CD4-positive, alpha-beta T cell (primary cell): ENCODE data around the gene AHRR. TPM values are rescaled to one million over a fixed set of nuclear protein-coding genes. Genes with fewer than 3 reads are reported as not detected.

Experiments
- ATAC-seq: fragments of 200-7000 bp; cut with Tn5 transposase; one replicate; pipeline ENCODE4 v1.10.0; 2022; ENCODE audit warnings: mild to moderate bottlenecking; ENCODE audit not compliant: poor library complexity
- CTCF ChIA-PET: fragments of 350-600 bp; sonication (Branson Sonifier 250); formaldehyde crosslinking; loops from one replicate; lab custom pipeline; 2021; ENCODE audit warnings: antibody characterized with exemption, inconsistent platforms; lab: Charles Lee
- POLR2A ChIA-PET: fragments of 350-600 bp; sonication (Branson Sonifier 250); formaldehyde crosslinking; loops from one replicate; lab custom pipeline; 2021; ENCODE audit warnings: antibody characterized with exemption, inconsistent platforms; lab: Charles Lee
- DNase-seq, 14 experiments: peaks; one replicate each; pipeline ENCODE4 v3.0.0-alpha.2; 2013 to 2020; ENCODE audit warnings: mixed read lengths in 2 of 14
- H3K27ac ChIP-seq, 2 donors: one replicate each; pipeline versions ENCODE4 v1.5.1 to v1.7.0; 2013; ENCODE audit warnings: low read length in 2 of 2, low read depth in 1 of 2, mild to moderate bottlenecking in 1 of 2
- H3K27me3 ChIP-seq, 2 experiments: 1 replicate in 1 of 2; 2 replicates in 1 of 2; pipeline versions ENCODE4 v1.6.1 to v1.7.0; 2013; ENCODE audit warnings: low read length in 2 of 2, control low read depth in 1 of 2, mild to moderate bottlenecking in 1 of 2, moderate library complexity in 1 of 2; ENCODE audit not compliant: insufficient read depth in 2 of 2, control insufficient read depth in 1 of 2
- H3K36me3 ChIP-seq: one replicate; pipeline ENCODE4 v1.6.1; 2013; ENCODE audit warnings: low read length, control low read depth; ENCODE audit not compliant: insufficient read depth
- H3K4me1 ChIP-seq: one replicate; pipeline ENCODE4 v1.6.1; 2013; ENCODE audit warnings: low read length, control low read depth; ENCODE audit not compliant: insufficient read depth
- H3K4me3 ChIP-seq: one replicate; pipeline ENCODE4 v1.5.1; 2013; ENCODE audit warnings: mild to moderate bottlenecking, low read length, moderate library complexity
- H3K9me3 ChIP-seq, 2 experiments: 1 replicate in 1 of 2; 2 replicates in 1 of 2; pipeline versions ENCODE4 v1.6.1 to v1.7.0; 2013; ENCODE audit warnings: low read length in 2 of 2, mild to moderate bottlenecking in 2 of 2, control low read depth in 1 of 2, moderate library complexity in 1 of 2; ENCODE audit not compliant: control insufficient read depth in 1 of 2, insufficient read depth in 1 of 2
- H3K27ac Mint-ChIP-seq: one replicate; pipeline ENCODE4 v1.8.0; 2020; ENCODE audit warnings: mixed read lengths
- H3K27me3 Mint-ChIP-seq: one replicate; pipeline ENCODE4 v1.8.0; 2021; ENCODE audit warnings: mixed read lengths
- H3K36me3 Mint-ChIP-seq: one replicate; pipeline ENCODE4 v1.8.0; 2021; ENCODE audit warnings: low read depth, mixed read lengths
- H3K4me1 Mint-ChIP-seq: one replicate; pipeline ENCODE4 v1.8.0; 2021; ENCODE audit warnings: low read depth, mixed read lengths
- H3K4me3 Mint-ChIP-seq: one replicate; pipeline ENCODE4 v1.8.0; 2020; ENCODE audit warnings: mild to moderate bottlenecking, mixed read lengths
- H3K9me3 Mint-ChIP-seq: one replicate; pipeline ENCODE4 v1.8.0; 2020; ENCODE audit warnings: mixed read lengths
- intact Hi-C, 2 experiments: fragments of 100-400 bp; cut with DNase I in 1 of 2; cut with micrococcal nuclease in 1 of 2; formaldehyde crosslinking; loops; one replicate each; pipeline versions ENCODE4 v1.15.1 to v1.9.0; 2023 to 2025; cut with DNase I, micrococcal nuclease
- total RNA-seq, 174 experiments: library from RNA in 2 of 174; stranded (reverse) in 2 of 174; gene quantifications; one replicate each; pipeline ENCODE4 v1.2.3 and lab custom pipeline; 2021 to 2026
- TF ChIP-seq, protein P1 (sequence below): fragments of 200-600 bp; IDR thresholded peaks from one replicate; pipeline ENCODE4 v1.8.0; 2022; ENCODE audit warnings: antibody characterized with exemption, mild to moderate bottlenecking

The AHRR gene
- total RNA-seq, 2 experiments from 2014 or later: 0.45 to 0.63 TPM

- TF ChIP-seq, protein P1, sequence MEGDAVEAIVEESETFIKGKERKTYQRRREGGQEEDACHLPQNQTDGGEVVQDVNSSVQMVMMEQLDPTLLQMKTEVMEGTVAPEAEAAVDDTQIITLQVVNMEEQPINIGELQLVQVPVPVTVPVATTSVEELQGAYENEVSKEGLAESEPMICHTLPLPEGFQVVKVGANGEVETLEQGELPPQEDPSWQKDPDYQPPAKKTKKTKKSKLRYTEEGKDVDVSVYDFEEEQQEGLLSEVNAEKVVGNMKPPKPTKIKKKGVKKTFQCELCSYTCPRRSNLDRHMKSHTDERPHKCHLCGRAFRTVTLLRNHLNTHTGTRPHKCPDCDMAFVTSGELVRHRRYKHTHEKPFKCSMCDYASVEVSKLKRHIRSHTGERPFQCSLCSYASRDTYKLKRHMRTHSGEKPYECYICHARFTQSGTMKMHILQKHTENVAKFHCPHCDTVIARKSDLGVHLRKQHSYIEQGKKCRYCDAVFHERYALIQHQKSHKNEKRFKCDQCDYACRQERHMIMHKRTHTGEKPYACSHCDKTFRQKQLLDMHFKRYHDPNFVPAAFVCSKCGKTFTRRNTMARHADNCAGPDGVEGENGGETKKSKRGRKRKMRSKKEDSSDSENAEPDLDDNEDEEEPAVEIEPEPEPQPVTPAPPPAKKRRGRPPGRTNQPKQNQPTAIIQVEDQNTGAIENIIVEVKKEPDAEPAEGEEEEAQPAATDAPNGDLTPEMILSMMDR: no peak
- DNase-seq: no peak
- ChIA-PET CTCF (no interaction called here), POLR2A (no interaction called here)
- peaks cover 0 to 21% of the 10 kb centered on the region in 2 experiments for H3K9me3 ChIP-seq
- ATAC-seq: no peak
- Mint-ChIP-seq H3K27ac (no peak overlapping the region), H3K36me3 (no peaks in the 10 kb centered on the region), H3K4me1 (no peaks in the 10 kb centered on the region), H3K27me3 (peaks cover 36% of the 10 kb centered on the region), H3K4me3 (peak overlapping the region; percentile 73), H3K9me3 (no peaks in the 10 kb centered on the region)
- H3K27me3 ChIP-seq: peaks cover 28 to 53% of the 10 kb centered on the region in 2 experiments
- H3K4me1 ChIP-seq: peaks cover 22% of the 10 kb centered on the region
- H3K36me3 ChIP-seq: peaks cover 7% of the 10 kb centered on the region
- intact Hi-C loops: no loop called here
- H3K4me3 ChIP-seq: no peak overlapping the region
- no peak overlapping the region for H3K27ac ChIP-seq
Observed at GRCh38 chr5:320524-321229, 837 bp upstream of the AHRR start.

DNA sequence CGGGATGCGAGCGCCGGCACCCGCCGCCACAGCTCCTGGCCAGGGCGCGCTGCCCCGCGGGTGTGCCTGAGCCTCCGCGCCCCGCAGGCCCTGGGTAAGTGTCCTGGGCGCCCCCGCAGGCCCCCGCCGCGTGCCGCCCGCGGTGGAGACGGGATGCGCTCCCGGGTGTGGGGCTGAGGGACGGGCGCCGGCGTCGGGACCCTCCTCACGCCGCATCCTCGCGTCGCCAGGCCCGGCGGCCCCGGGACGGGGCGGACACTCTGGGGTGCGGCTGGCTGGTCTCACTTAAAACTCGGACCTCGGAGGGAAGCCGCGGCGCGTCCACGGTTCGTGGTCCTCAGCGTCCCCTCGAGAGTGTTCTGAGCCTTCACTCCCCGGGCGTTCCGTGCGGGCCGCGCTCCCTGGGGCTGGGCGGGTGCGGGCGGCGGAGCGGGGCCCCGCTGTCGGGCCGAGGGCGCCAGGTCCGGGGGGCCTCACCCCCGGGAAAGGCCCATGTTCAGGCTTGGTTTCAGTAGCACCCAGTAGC lies 275 bp downstream of the AHRR start:
- no peaks in the 10 kb centered on the region for H3K9me3 Mint-ChIP-seq
- intact Hi-C loops: no loop called here
- no peaks in the 10 kb centered on the region for H3K36me3 Mint-ChIP-seq
- Histone ChIP-seq H3K4me3 (no peak overlapping the region), H3K27me3 (peaks cover 31 to 53% of the 10 kb centered on the region in 2 experiments), H3K9me3 (peaks cover 0 to 21% of the 10 kb centered on the region in 2 experiments), H3K27ac (no peak overlapping the region), H3K36me3 (peaks cover under 1% of the 10 kb centered on the region), H3K4me1 (peaks cover 22% of the 10 kb centered on the region)
- ChIA-PET CTCF (no interaction called here), POLR2A (no interaction called here)
- no peak overlapping the region for H3K27ac Mint-ChIP-seq
- no peaks in the 10 kb centered on the region for H3K4me1 Mint-ChIP-seq
- H3K27me3 Mint-ChIP-seq: peaks cover 45% of the 10 kb centered on the region
- TF ChIP-seq, protein P1: no peak
- no peak for ATAC-seq
- H3K4me3 Mint-ChIP-seq: no peak overlapping the region
- DNase-seq: no peak

GRCh38 chr5:322281-322941 lies 897 bp downstream of the AHRR start:
- H3K27ac Mint-ChIP-seq: no peak overlapping the region
- Histone ChIP-seq H3K27ac (no peak overlapping the region), H3K9me3 (peaks cover 0 to 21% of the 10 kb centered on the region in 2 experiments), H3K4me3 (peak overlapping the region; percentile 22), H3K36me3 (no peaks in the 10 kb centered on the region), H3K27me3 (peaks cover 31 to 53% of the 10 kb centered on the region in 2 experiments), H3K4me1 (peaks cover 20% of the 10 kb centered on the region)
- DNase-seq (no peak), ATAC-seq (no peak)
- no peaks in the 10 kb centered on the region for H3K4me1 Mint-ChIP-seq
- H3K9me3 Mint-ChIP-seq: no peaks in the 10 kb centered on the region
- POLR2A ChIA-PET: no interaction called here
- CTCF ChIA-PET: no interaction called here
- H3K27me3 Mint-ChIP-seq: peaks cover 51% of the 10 kb centered on the region
- intact Hi-C loops: no loop called here
- H3K36me3 Mint-ChIP-seq: no peaks in the 10 kb centered on the region
- TF ChIP-seq, protein P1: no peak
- H3K4me3 Mint-ChIP-seq: no peak overlapping the region
